HG03469 (cell line): Measurements from ENCODE around the gene TBC1D30.
"Not testable (repeated sequence)": the region's sequence is repeated elsewhere in the genome, so short reads cannot be mapped to it uniquely, and the experiment has no call there.

Source experiments
- ATAC-seq: cut with Tn5 transposase; IDR thresholded peaks from one replicate; pipeline ENCODE4 v1.9.1; 2021; ENCODE audit warnings: mild to moderate bottlenecking, moderate library complexity, moderate number of reproducible peaks; ENCODE audit not compliant: unreplicated experiment

The TBC1D30 gene

GRCh38 chr12:64806173-64806572, 18.3 kb upstream of the TBC1D30 start:
- no peak for ATAC-seq

- no peak for ATAC-seq
Observed at GRCh38 chr12:64806593-64807460, 17.6 kb upstream of the TBC1D30 start.

GRCh38 chr12:64808110-64808509, 16.3 kb upstream of the TBC1D30 start:
- no peak for ATAC-seq

- ATAC-seq: no peak
Observed at GRCh38 chr12:64810831-64811230, 13.6 kb upstream of the TBC1D30 start.

- ATAC-seq: no peak
Observed at GRCh38 chr12:64813723-64814122, 10.7 kb upstream of the TBC1D30 start.

- no peak for ATAC-seq
Observed at GRCh38 chr12:64814432-64814831, 10.0 kb upstream of the TBC1D30 start.

- ATAC-seq: no peak
Observed at GRCh38 chr12:64819816-64820402, 4.5 kb upstream of the TBC1D30 start.

GRCh38 chr12:64820593-64820992, 3.9 kb upstream of the TBC1D30 start:
- ATAC-seq: no peak

GRCh38 chr12:64821116-64821630, 3.3 kb upstream of the TBC1D30 start:
- ATAC-seq: no peak

- no peak for ATAC-seq
Observed at GRCh38 chr12:64824130-64824499, 332 bp upstream of the TBC1D30 start.

- no peak for ATAC-seq
Observed at GRCh38 chr12:64825143-64826021, 935 bp downstream of the TBC1D30 start.

- ATAC-seq: peak; percentile 30
Observed at GRCh38 chr12:64826234-64826633, 1.8 kb downstream of the TBC1D30 start.

GRCh38 chr12:64828713-64829112, 4.3 kb downstream of the TBC1D30 start:
- no peak for ATAC-seq

GRCh38 chr12:64833928-64834327, 9.5 kb downstream of the TBC1D30 start:
- ATAC-seq: no peak

- ATAC-seq: no peak
Observed at GRCh38 chr12:64835901-64836300, 11.5 kb downstream of the TBC1D30 start.

- no peak for ATAC-seq
Observed at GRCh38 chr12:64836856-64837255, 12.4 kb downstream of the TBC1D30 start.

- ATAC-seq: no peak
Observed at GRCh38 chr12:64837427-64837826, 13.0 kb downstream of the TBC1D30 start.

GRCh38 chr12:64840119-64840518, 15.7 kb downstream of the TBC1D30 start:
- no peak for ATAC-seq

- no peak for ATAC-seq
Observed at GRCh38 chr12:64840949-64841717, 16.7 kb downstream of the TBC1D30 start.

GRCh38 chr12:64848409-64848808, 24.0 kb downstream of the TBC1D30 start:
- not testable (repeated sequence) for ATAC-seq
